ENCODE results near the gene WDSUB1. TPM values are rescaled to one million over a fixed set of nuclear protein-coding genes. Genes with fewer than 3 reads are reported as not detected.

Gene WDSUB1
- total RNA-seq, 1 experiment from 2014 or later, result 16.5 TPM

DNA sequence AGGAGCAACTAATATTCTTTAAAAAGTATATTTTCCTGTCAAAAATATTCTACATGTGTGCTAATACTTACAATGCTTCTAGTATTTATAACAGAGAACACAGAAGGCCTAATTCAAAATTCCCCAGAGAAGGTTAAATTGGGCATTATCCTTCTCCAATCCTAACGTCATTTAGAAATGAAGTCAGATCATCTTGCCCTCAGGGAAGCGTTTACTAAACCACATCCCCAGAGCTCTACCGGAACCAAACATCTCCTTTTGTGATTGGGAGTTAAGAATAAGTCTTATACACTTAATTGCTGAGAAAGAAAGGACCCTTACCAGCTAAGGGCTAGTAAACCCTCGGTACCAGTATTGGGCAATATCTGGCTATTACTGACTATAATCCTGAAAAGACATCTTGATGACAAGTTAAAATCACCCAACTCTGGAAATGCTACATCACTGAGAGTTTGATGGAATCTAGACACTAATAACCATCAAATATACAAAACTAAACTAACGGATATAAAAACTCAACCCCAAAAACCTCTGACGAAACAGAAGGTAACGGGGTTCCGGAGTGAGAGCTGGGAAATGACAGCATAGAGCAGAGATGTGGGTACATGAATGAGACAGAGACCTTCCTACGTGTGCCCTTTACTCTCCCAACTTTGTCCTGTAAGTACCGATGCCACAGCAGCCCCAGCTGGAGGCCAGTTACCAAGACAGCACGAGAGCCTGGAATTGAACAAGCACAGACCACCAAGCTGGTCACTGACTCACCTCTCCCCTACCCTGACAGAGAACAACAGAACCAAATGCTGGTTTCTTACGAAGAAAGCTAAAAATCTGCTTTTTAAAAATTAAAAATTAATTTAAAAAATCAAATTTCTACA, 35.0 kb downstream of the WDSUB1 start:
- intact Hi-C loops (cut with micrococcal nuclease; ENCODE audit: unreplicated experiment), result no loop called here
- H3K9me3 ChIP-seq, result no peaks in the 10 kb centered on the region
- H3K4me1 Mint-ChIP-seq (ENCODE audit: low read depth, unreplicated experiment), result no peaks in the 10 kb centered on the region
- ChIA-PET CTCF (no interaction called here), POLR2A (no interaction called here)
- no peak for DNase-seq
- no peaks in the 10 kb centered on the region for H3K9me3 Mint-ChIP-seq (ENCODE audit: unreplicated experiment)
- no peak overlapping the region for H3K4me3 ChIP-seq (ENCODE audit: low read depth, low read length)
- H3K4me3 Mint-ChIP-seq (ENCODE audit: unreplicated experiment), result no peak overlapping the region
- H3K36me3 Mint-ChIP-seq (ENCODE audit: insufficient read depth, unreplicated experiment), result peaks cover 18% of the 10 kb centered on the region
- H3K4me1 ChIP-seq, result no peaks in the 10 kb centered on the region
- H3K27me3 ChIP-seq (replicated peaks; ENCODE audit: control insufficient read depth, insufficient read depth, low read length), result no peaks in the 10 kb centered on the region
- no peaks in the 10 kb centered on the region for H3K27me3 Mint-ChIP-seq (ENCODE audit: insufficient read depth, unreplicated experiment)
- BruUV-seq (replicated peaks), result no TSS peak
- no peaks in the 10 kb centered on the region for H3K36me3 ChIP-seq (ENCODE audit: control insufficient read depth, insufficient read depth, low read length)
- H3K27ac Mint-ChIP-seq (ENCODE audit: unreplicated experiment), result no peak overlapping the region
- TF ChIP-seq, protein P1, sequence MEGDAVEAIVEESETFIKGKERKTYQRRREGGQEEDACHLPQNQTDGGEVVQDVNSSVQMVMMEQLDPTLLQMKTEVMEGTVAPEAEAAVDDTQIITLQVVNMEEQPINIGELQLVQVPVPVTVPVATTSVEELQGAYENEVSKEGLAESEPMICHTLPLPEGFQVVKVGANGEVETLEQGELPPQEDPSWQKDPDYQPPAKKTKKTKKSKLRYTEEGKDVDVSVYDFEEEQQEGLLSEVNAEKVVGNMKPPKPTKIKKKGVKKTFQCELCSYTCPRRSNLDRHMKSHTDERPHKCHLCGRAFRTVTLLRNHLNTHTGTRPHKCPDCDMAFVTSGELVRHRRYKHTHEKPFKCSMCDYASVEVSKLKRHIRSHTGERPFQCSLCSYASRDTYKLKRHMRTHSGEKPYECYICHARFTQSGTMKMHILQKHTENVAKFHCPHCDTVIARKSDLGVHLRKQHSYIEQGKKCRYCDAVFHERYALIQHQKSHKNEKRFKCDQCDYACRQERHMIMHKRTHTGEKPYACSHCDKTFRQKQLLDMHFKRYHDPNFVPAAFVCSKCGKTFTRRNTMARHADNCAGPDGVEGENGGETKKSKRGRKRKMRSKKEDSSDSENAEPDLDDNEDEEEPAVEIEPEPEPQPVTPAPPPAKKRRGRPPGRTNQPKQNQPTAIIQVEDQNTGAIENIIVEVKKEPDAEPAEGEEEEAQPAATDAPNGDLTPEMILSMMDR (IDR thresholded peaks at IDR 0.05; ENCODE audit: insufficient read depth in 1 of 2, low read depth in 1 of 2, low read length in 1 of 2, severe bottlenecking in 1 of 2, unreplicated experiment in 1 of 2), result no peak

DNA sequence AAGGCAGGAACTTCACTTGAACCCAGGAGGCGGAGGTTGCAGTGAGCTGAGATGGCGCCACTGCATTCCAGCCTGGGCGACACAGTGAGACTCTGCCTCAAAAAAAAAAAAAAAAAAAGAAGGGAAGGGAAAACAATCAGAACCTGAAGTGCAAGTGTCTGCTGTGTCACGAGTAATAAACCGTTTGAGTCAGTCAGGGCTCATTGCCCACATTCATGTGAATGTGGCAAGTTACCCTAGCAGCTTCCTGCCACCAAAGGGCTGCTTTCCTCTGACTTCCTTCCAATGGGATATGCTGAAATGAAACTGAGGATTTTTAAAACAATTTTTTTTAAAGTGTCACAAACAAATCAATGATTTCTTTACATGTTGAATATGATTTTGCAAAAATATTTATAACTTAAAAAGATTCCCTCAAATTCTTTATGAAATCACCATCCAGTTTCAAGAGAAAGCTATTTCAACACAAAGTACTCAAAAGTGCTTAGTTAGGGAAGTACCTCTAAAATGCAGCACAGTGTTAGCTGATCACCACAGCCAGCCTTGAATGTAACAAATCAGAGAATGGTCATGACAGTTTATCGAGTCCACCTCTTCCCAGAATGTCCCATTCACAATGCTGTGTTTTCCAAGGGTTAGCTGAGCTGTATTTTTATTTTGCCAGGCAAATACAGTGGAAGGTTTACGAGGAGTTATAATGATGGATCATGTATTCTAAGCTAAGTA, 36.4 kb downstream of the WDSUB1 start:
- Histone ChIP-seq H3K4me1 (no peaks in the 10 kb centered on the region), H3K27me3 (replicated peaks; ENCODE audit: control insufficient read depth, insufficient read depth, low read length) (no peaks in the 10 kb centered on the region), H3K36me3 (ENCODE audit: control insufficient read depth, insufficient read depth, low read length) (no peaks in the 10 kb centered on the region), H3K9me3 (0 out of 2 replicates have a peak, but pooled peaks cover 2% of the 10 kb centered on the region), H3K4me3 (ENCODE audit: low read depth, low read length) (no peak overlapping the region)
- peaks cover 8% of the 10 kb centered on the region for H3K9me3 Mint-ChIP-seq (ENCODE audit: unreplicated experiment)
- H3K27ac Mint-ChIP-seq (ENCODE audit: unreplicated experiment), result no peak overlapping the region
- H3K4me1 Mint-ChIP-seq (ENCODE audit: low read depth, unreplicated experiment), result no peaks in the 10 kb centered on the region
- ChIA-PET CTCF (interaction anchor here (1.0 kb wide), 1 partner anchor 22 kb away, joined by 3 read pairs; no protein-coding TSS in a partner anchor), POLR2A (no interaction called here)
- intact Hi-C loops (cut with micrococcal nuclease; ENCODE audit: unreplicated experiment), result no loop called here
- peaks cover 28% of the 10 kb centered on the region for H3K36me3 Mint-ChIP-seq (ENCODE audit: insufficient read depth, unreplicated experiment)
- H3K4me3 Mint-ChIP-seq (ENCODE audit: unreplicated experiment), result no peak overlapping the region
- TF ChIP-seq, protein P1 (IDR thresholded peaks at IDR 0.05; ENCODE audit: insufficient read depth in 1 of 2, low read depth in 1 of 2, low read length in 1 of 2, severe bottlenecking in 1 of 2, unreplicated experiment in 1 of 2), result no peak
- no TSS peak for BruUV-seq (replicated peaks)
- H3K27me3 Mint-ChIP-seq (ENCODE audit: insufficient read depth, unreplicated experiment), result no peaks in the 10 kb centered on the region
- peak; percentile 14 to 44 for DNase-seq

DNA sequence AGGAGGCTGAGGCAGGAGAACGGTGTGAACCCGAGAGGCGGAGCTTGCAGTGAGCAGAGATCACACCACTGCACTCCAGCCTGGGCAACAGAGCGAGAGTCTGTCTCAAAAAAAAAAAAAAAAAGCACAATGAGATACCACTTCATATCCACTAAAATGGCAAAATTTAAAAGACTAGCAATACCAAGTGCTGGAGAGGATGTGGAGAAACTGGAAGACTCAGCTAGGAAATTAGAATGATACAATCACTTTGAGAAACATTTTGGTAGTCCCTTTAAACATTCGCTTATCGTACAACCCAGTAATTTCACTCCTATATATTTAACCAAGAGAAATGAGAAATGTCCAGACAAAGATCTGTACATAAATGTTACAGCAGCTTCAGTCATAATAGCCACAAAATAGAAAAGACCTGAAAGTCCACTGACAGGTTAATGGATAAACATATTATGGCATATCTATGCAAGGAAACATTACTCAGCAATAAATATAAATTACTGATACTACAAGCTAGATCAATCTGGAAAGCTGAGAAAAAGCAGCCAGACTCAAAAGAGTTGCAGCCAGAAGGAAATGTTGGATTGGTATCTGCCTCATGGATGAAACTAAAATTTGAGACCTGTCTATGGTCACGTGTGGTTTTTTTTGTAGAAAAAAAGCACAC, 40.0 kb downstream of the WDSUB1 start:
- Histone ChIP-seq H3K4me3 (ENCODE audit: low read depth, low read length) (no peak overlapping the region), H3K27me3 (replicated peaks; ENCODE audit: control insufficient read depth, insufficient read depth, low read length) (no peaks in the 10 kb centered on the region), H3K9me3 (0 out of 2 replicates have a peak, but pooled peaks cover 2% of the 10 kb centered on the region), H3K4me1 (peaks cover 9% of the 10 kb centered on the region), H3K36me3 (ENCODE audit: control insufficient read depth, insufficient read depth, low read length) (peaks cover 2% of the 10 kb centered on the region; the same call in 1 of the 2 replicates)
- TF ChIP-seq, protein P1 (IDR thresholded peaks at IDR 0.05; ENCODE audit: insufficient read depth in 1 of 2, low read depth in 1 of 2, low read length in 1 of 2, severe bottlenecking in 1 of 2, unreplicated experiment in 1 of 2), result no peak
- Mint-ChIP-seq H3K4me1 (ENCODE audit: low read depth, unreplicated experiment) (peaks cover 14% of the 10 kb centered on the region), H3K27me3 (ENCODE audit: insufficient read depth, unreplicated experiment) (no peaks in the 10 kb centered on the region), H3K4me3 (ENCODE audit: unreplicated experiment) (no peak overlapping the region), H3K36me3 (ENCODE audit: insufficient read depth, unreplicated experiment) (peaks cover 54% of the 10 kb centered on the region), H3K27ac (ENCODE audit: unreplicated experiment) (no peak overlapping the region), H3K9me3 (ENCODE audit: unreplicated experiment) (peaks cover 18% of the 10 kb centered on the region)
- DNase-seq, result no peak
- ChIA-PET CTCF (no interaction called here), POLR2A (no interaction called here)
- no TSS peak for BruUV-seq (replicated peaks)
- intact Hi-C loops (cut with micrococcal nuclease; ENCODE audit: unreplicated experiment), result no loop called here

Data from Caco-2 (cell line).